Raji (cell line): ENCODE results near the gene PRDM15.

Source experiments
- POLR2A ChIP-seq: IDR thresholded peaks from 2 replicates; pipeline ENCODE4 v1.6.1; 2011; ENCODE audit warnings: low read depth, low read length, control low read depth; ENCODE audit not compliant: insufficient read depth

The PRDM15 gene

DNA sequence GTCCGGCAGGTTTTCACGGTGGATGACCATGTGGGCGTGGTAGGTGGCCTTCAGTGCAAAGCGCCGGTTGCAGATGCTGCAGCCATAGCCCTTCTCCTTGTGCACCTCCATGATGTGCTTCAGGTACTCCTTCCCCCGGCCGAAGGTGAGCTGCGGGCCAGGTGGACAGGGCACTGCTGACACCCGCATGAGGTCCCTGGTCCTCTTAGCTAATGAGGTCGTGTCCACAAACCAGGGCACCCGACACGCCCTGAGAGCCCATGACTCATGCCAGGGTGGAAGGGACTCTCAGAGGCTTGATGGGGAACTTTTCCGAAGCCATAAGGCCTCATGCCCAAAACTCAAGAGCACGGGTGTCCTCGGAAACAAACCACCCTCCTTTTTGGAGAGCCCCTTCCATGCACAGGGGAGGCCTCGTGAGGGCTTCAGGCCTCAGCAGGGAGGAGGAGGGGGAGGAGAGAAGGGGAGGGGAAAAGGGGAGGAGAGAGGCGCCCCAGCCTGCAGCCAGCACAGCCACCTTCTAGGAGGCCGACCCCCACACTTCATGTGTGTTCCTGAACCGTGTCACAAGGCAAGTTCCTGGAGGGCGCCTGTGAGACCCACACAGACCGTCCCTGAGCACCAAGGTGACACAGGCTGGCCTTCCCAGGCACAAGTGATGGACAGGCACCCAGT, 57.9 kb downstream of the PRDM15 start:
- no peak for TF ChIP-seq POLR2A

DNA sequence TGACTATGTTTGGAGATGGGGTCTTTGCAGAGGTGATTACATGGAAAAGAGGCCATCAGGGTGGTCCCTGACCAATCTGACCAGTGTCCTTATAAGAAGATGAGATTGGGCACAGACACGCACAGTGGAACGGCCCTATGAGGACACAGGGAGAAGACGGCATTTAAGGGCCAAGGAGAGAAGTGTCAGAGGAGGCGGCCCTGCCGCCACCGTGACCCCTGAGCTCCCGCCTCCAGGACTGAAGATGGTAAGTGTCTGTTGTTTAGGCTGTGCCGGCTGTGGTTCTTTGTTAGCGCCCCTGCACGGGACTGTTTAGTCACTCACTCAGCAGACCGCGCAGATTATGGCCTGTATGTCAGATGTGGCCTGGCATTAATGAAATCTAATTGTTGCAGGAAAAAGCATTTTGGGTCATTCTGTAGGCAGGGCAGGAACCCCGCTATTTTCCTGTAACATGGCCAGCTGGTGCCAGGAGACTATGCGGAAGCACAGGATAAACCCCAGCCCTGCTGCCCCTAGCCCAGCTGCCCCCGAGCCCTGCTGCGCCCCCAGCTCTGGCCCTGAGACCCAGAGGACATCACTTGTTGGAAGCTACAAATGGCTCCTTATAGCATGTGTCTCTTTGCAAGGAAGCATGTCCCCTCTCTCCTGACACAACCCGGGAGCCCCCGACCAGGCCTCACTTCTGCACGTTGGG, 58.6 kb downstream of the PRDM15 start:
- TF ChIP-seq POLR2A: no peak

DNA sequence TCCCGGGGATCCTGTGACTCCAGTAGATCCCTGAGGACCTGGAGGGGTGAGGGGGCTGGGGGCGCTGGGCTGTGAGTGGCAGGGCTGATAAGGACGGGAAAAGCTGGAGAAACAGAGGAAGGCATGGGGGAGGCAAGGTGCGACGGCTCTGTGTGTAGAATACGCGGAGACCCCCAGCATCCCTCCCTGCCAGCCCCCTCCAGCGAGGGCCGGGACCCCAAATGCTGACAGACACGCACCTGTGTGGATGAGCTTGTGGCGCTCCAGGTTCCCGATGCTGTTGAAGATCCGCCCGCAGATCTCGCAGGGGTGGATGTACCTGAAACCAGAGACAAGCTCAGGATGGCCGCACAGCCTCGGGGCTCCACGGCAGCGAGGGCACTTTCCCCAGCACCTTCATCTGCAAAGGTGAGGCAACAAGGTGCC, 59.3 kb downstream of the PRDM15 start:
- no peak for TF ChIP-seq POLR2A

DNA sequence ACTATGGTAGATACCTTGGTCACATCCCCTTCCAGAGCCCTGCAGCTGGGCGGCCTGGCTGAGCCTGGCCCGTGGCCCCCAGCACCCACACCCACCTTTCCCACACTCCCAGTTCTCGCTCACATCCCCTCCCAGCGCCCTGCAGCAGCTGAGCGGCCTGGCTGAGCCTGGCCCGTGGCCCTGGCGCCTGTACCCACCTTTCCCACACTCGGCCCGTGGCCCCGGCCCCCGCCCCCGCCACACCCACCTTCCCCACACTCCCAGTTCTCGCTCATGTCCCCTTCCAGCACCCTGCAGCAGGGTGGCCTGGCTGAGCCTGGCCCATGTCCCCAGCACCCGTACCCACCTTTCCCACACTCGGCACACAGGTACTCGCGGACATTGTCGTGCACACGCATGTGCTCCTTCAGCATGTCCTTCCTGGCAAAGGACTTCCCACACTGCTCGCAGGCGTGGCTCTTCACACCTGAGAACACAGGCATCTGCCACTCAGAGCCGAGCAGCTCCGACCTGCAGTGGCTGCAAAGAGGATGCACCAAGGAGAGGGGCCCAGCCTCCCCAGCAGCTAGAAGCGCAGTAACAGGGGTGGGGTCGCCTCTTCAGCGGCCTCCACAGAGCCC, 59.8 kb downstream of the PRDM15 start:
- no peak for TF ChIP-seq POLR2A

DNA sequence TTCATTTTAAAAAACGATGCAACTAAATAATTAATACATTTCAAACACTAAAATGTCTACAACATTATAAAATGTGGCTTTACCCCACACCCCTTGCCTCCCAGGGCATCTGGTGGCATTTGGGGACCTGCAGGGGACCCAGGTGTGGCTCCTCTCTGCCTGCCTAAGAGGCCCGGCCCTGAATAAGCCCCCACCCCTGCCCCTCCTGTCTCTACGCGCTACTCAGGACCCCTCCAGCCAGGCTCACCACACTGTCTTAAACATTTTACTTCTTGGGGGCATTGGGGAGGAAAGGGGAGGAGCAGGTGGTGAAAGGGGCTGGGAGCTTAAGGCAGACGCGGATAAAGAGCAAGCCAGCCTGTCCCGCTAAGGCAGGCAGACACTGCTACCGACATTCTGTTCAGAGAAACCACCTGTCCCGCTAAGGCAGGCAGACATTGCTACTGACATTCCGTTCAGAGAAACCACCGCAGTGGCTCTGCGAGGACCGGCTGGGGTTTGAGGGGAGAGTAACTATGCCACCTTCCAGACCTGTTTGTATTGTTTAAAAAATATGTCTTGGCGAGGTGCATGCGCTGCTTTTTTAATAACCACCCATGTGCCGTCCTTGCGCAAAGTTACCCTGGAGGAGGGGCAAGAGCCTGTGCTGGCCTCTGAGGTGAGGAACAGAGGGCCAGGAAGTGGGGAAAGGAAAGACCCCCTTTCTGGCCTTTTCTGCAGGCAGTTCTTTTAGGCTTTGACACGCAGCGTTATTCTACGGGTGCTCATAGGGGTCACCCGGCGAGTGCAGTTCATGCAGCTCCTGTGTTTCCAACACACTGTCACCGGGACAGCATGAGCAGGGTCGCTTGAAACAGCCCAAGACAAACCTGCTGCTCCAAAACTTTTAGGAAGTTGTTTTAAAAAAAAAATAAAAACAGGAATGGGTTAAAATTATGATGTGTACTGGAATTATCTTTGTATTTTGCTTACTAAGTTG, 61.0 kb downstream of the PRDM15 start:
- no peak for TF ChIP-seq POLR2A

DNA sequence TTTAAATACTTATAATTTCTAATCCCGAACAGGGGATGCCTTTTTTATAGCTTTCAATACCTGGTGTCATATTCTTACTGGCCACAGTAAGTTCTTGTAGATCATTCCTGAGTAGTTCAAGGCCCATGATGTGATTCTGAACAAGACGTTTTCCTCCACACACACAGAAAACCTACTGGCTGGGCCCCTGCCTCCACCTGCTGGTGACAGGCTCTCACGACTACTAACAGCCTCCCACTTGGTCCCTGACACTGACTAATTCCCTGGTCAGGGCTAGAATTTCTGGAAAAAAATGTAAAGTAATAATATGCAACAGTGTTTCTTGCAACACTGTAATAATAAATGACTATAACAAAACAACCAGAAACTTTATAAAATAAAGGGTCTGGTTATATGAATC, 61.9 kb downstream of the PRDM15 start:
- no peak for TF ChIP-seq POLR2A

DNA sequence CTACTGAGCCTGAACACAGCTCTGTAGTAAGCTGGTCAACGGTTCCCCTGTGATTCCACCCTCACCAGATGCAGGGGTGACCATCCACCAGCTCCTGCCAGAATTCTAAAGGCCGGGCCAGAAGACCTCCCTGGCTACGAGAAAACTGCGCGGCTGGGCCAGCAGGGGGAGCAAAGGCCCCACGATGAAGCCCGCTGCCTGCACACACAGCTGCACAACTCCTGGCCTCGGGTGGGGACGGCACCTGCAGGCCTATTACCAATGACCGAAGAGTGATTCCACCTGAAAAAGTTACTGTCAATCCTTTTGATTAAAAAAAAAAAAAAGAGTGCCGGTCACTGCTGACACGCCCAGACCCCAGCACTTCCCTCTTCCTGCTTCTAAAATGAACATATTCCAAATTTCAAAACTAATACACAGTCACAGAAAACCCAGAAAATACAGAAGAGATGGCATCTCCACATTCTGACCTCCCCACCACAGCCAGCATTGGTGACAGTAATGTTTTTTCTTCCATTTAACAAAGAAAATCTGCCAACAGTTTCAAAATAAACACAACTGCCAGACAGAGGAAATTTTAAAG, 62.5 kb downstream of the PRDM15 start:
- TF ChIP-seq POLR2A: no peak

DNA sequence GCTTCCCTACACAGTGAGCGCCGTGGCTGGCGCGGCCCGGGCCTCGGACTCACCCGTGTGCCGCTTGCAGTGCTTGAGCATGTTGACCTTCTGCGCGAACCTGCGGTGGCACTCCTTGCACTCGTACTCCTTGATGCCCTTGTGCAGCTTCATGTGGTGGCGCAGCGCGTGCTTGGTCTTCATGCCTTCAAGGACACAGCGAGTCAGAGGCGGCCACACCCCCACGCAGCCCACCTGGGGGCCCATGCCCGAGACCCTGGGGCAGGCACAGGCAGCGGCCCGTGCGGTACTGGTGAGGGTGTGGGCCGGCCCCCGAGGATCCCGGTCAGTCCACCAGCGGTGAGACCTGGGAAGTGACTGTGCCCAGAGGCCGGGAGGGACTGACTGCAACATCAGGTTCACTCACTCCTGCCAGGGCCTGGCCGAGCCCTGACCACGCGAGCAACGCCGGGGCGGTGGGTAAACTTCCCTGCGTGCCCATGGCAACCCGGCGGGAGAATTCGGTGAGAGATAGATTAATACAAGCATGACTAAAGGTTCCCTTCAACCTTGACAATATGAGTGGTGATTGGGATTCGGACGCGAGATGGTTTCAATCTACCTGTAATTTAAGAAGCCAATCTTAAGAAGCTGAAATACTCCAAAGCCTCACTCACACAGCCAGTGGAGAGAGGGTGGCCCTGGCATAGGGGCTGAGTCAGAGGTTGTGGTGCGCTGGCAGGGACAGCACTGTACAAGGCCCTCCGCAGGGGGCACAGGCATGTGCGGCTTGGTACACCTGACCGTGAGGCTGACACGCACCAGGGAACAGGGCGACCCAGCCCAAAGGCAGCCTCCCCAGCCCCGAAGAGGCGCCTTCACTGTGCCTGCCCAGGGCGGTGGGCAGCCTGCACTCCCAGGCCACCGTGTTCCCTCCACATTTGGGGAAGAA, 63.2 kb downstream of the PRDM15 start:
- TF ChIP-seq POLR2A: no peak

DNA sequence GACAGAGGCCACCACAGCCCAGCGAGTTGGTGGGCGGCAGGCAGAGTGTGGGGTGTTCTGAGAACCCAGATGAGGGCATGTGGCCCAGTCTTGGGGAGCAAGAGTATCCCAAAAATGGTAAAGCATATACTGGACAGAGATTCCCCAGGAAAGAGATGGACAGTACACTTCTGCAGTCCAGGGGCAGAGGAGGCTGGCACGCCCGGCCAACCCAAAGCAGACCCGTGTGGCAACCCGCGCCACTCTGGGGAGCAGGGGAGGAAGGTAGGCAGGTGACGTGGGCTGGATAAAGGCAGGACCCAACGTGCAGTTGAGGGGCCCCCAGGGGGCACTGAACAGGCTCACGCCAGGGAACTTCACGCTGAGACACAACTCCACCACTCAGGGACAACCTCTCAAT, 65.9 kb downstream of the PRDM15 start:
- TF ChIP-seq POLR2A: no peak

DNA sequence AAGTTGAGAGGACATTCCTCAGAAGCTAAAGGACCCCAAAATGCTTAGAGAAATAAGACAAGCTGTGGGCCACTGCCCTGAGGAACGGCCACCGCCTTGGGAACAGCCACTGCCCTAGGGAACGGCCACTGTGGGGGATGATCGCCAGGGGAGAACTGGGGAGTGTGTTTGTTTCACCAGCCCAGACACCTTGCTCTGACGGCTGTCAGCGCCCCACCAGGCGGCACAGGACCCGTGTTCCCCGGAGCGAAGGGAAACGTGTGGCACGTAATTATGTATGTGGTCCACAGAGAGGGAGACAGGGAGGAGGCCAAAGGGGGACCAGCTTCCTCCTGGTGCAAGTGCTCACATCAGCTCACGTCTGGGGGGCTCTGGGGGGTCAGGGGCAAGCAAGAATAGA, 66.5 kb downstream of the PRDM15 start:
- no peak for TF ChIP-seq POLR2A

DNA sequence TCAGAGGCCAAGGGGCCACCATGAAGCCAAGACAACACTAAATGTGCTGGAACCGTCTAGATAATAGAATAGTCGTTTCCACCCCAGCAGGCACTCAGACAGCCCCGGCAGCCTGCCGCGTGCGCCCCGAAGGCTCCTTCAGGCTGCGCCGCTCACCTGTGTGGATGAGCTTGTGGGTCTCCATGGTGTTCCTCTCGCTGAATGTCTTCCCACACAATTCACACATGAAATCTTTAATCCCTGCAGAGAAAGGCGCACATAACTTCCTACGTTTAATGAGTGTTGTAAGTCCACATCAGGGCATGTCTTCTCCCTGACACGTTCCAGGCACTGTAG, 68.6 kb downstream of the PRDM15 start:
- no peak for TF ChIP-seq POLR2A

DNA sequence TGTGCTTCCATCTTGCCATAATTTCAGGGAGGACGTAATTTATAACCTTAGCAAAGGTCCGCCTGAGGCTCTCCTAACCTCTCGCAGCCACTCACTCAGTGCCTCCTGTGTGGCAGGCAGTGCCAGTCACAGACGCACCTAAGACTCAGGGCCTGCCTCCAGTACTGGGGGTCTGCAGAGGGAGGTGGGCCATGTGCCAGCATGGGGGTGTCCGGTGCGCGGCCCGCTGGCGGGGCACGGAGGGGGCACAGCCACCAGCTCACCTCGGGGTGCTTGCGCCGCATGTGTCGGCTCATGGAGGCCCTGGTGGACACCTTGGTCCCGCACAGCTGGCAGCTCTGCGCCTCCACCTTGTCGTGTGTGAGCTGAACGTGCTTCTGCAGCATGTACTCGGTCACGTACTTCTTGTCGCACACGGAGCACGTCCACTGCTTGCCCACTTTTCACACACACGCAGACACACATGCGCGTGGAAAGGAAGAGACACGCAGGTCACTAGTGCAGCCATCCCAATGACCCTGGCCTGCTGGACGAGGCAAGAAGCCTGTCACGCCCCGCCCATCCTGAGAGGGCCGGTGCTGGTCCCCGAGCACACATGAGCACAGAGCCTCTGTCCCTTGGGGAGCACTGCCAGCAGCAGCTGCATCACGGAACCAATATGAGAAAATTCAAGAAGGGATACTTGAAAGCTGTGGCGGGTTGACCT, 69.1 kb downstream of the PRDM15 start:
- TF ChIP-seq POLR2A: no peak

DNA sequence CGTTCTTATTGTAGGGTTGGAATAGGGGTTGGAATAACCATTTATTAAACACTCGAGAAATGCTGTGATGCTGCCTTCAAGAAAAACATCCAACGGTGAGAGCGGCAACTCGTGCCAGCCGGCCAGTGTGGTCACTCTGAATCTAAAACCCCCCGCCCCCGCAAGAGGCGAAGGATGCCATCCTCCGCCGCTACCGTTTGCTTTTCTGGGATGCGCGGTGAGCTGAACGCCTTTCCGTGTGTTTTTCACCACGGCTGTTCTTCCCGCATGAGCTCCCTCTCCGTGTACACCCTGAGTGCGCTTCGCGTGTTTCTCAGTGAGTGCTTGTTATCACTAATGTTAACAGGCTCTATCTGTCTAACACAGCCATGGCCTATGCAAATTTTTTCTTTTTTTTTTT, 70.3 kb downstream of the PRDM15 start:
- TF ChIP-seq POLR2A: no peak
